IMR-90 (cell line): ENCODE results near the gene HLA-DPA1. TPM values are rescaled to one million over a fixed set of nuclear protein-coding genes. Genes with fewer than 3 reads are reported as not detected.

Experiments used
- ATAC-seq: fragments of 200-7000 bp; cut with Tn5 transposase; 2 replicates; pipeline ENCODE4 v1.9.1; 2020; ENCODE audit warnings: low read depth, mild to moderate bottlenecking, moderate library complexity
- BruUV-seq: library from RNA; stranded (reverse); fragments of 400-500 nt; replicated peaks from 2 replicates; lab custom pipeline; 2021; lab: Mats Ljungman, UMichigan
- CTCF ChIA-PET: fragments of 300-600 bp; formaldehyde crosslinking; extraction: SDS; loops from one replicate; lab custom pipeline; 2021; ENCODE audit warnings: antibody characterized with exemption; lab: Yijun Ruan, JAX
- POLR2A ChIA-PET: fragments of 300-600 bp; sonication (Branson Sonifier 250); formaldehyde crosslinking; loops from one replicate; lab custom pipeline; 2022; ENCODE audit warnings: antibody characterized with exemption; ENCODE audit not compliant: unreplicated experiment; lab: Charles Lee
- DNase-seq: peaks from one replicate; pipeline ENCODE4 v3.0.0; 2013
- H2AFZ ChIP-seq: replicated peaks from 2 replicates; pipeline ENCODE3; 2013; ENCODE audit warnings: low read length, mild to moderate bottlenecking; ENCODE audit not compliant: poor library complexity
- H2AK5ac ChIP-seq: 2 replicates; pipeline ENCODE4 v1.6.1; 2013; ENCODE audit warnings: low read depth, low read length, inconsistent platforms
- H2AK9ac ChIP-seq: replicated peaks from 2 replicates; pipeline ENCODE3; 2013; ENCODE audit warnings: mild to moderate bottlenecking, low read depth, low read length, moderate library complexity; ENCODE audit not compliant: poor library complexity
- H2BK120ac ChIP-seq: 2 replicates; pipeline ENCODE4 v1.6.1; 2013; ENCODE audit warnings: low read depth, low read length, inconsistent platforms
- H2BK15ac ChIP-seq: 3 replicates; pipeline ENCODE4 v1.6.1; 2013; ENCODE audit warnings: low read depth, low read length, inconsistent platforms
- H2BK20ac ChIP-seq: 2 replicates; pipeline ENCODE4 v1.6.1; 2013; ENCODE audit warnings: low read depth, mild to moderate bottlenecking, inconsistent platforms, low read length, moderate library complexity
- H2BK5ac ChIP-seq: 2 replicates; pipeline ENCODE4 v1.6.1; 2013; ENCODE audit warnings: mild to moderate bottlenecking, low read depth, low read length, inconsistent platforms; ENCODE audit not compliant: poor library complexity, severe bottlenecking
- H3K14ac ChIP-seq: replicated peaks from 2 replicates; pipeline ENCODE4 v1.6.1; 2013; ENCODE audit warnings: low read depth, low read length, inconsistent platforms
- H3K18ac ChIP-seq: 2 replicates; pipeline ENCODE4 v1.6.1; 2013; ENCODE audit warnings: low read depth, low read length, control low read depth
- H3K23ac ChIP-seq: 2 replicates; pipeline ENCODE4 v1.6.1; 2013; ENCODE audit warnings: low read depth, low read length, inconsistent platforms
- H3K27ac ChIP-seq: 2 replicates; pipeline ENCODE4 v1.5.1; 2013; ENCODE audit warnings: mild to moderate bottlenecking, control low read depth, low read length; ENCODE audit not compliant: insufficient read depth
- H3K27me3 ChIP-seq: 2 replicates; pipeline ENCODE4 v1.6.1; 2013; ENCODE audit warnings: low read length; ENCODE audit not compliant: control insufficient read depth, insufficient read depth
- H3K36me3 ChIP-seq: 2 replicates; pipeline ENCODE4 v1.6.1; 2013; ENCODE audit warnings: low read length, mixed read lengths; ENCODE audit not compliant: control insufficient read depth, insufficient read depth
- H3K4ac ChIP-seq: 2 replicates; pipeline ENCODE4 v1.6.1; 2013; ENCODE audit warnings: low read depth, low read length, inconsistent platforms
- H3K4me1 ChIP-seq: 2 replicates; pipeline ENCODE4 v1.6.1; 2013; ENCODE audit warnings: low read length, mixed read lengths; ENCODE audit not compliant: control insufficient read depth, insufficient read depth
- H3K4me2 ChIP-seq: 2 replicates; pipeline ENCODE4 v1.6.1; 2013; ENCODE audit warnings: low read depth, mild to moderate bottlenecking, control low read depth, low read length, moderate library complexity
- H3K4me3 ChIP-seq: 2 replicates; pipeline ENCODE4 v1.5.1; 2013; ENCODE audit warnings: low read depth, mild to moderate bottlenecking, control low read depth, low read length, moderate library complexity; ENCODE audit not compliant: insufficient read depth
- H3K56ac ChIP-seq: 2 replicates; pipeline ENCODE4 v1.6.1; 2013; ENCODE audit warnings: low read length, inconsistent platforms; ENCODE audit not compliant: insufficient read depth; ENCODE audit errors: extremely low read depth
- H3K79me1 ChIP-seq, 2 experiments: 2 replicates each; pipeline ENCODE4 v1.6.1; 2013; ENCODE audit warnings: low read length in 2 of 2, inconsistent platforms in 1 of 2, low read depth in 1 of 2
- H3K9ac ChIP-seq: 2 replicates; pipeline ENCODE4 v1.6.1; 2013; ENCODE audit warnings: low read depth, low read length, control low read depth
- H3K9me1 ChIP-seq: 2 replicates; pipeline ENCODE4 v1.6.1; 2013; ENCODE audit warnings: low read length, inconsistent platforms; ENCODE audit not compliant: insufficient read depth
- H3K9me3 ChIP-seq: 2 replicates; pipeline ENCODE4 v1.6.1; 2013; ENCODE audit warnings: low read length; ENCODE audit not compliant: control insufficient read depth, insufficient read depth
- H4K20me1 ChIP-seq: 2 replicates; pipeline ENCODE4 v1.6.1; 2013; ENCODE audit warnings: low read length, inconsistent platforms; ENCODE audit not compliant: insufficient read depth
- H4K5ac ChIP-seq: 2 replicates; pipeline ENCODE4 v1.6.1; 2013; ENCODE audit warnings: mild to moderate bottlenecking, low read depth, low read length, control low read depth
- H4K8ac ChIP-seq, 2 experiments: 2 replicates each; pipeline ENCODE4 v1.6.1; 2013; ENCODE audit warnings: low read depth in 2 of 2, low read length in 2 of 2, control low read depth in 1 of 2, inconsistent platforms in 1 of 2
- H4K91ac ChIP-seq: 2 replicates; pipeline ENCODE4 v1.6.1; 2013; ENCODE audit warnings: low read depth, low read length, inconsistent platforms; ENCODE audit not compliant: insufficient read depth
- BHLHE40 ChIP-seq: fragments of 150-350 bp; IDR thresholded peaks from 2 replicates; pipeline ENCODE4 v1.6.1; 2016; ENCODE audit warnings: mild to moderate bottlenecking, low read depth, low read length
- CTCF ChIP-seq: conservative IDR thresholded peaks from 2 replicates; pipeline ENCODE4 v1.5.1; 2012; ENCODE audit warnings: mild to moderate bottlenecking, low read depth, low read length, improper control_type of control experiment
- NFE2L2 ChIP-seq: fragments of 150-350 bp; IDR thresholded peaks from 2 replicates; pipeline ENCODE4 v1.6.1; 2016; ENCODE audit warnings: low read depth, mild to moderate bottlenecking, low read length
- POLR2A ChIP-seq: IDR thresholded peaks from 2 replicates; pipeline ENCODE4 v1.6.1; 2012; ENCODE audit warnings: mild to moderate bottlenecking, low read depth, low read length
- SMC3 ChIP-seq: fragments of 150-350 bp; IDR thresholded peaks from 2 replicates; pipeline ENCODE4 v1.6.1; 2016; ENCODE audit warnings: low read depth, mild to moderate bottlenecking, antibody characterized with exemption, low read length, moderate library complexity
- WGBS, 2 experiments: methylation state at CpG; one replicate each; pipeline versions ENCODE4 v1.1.5 to v1.1.7; 2013; ENCODE audit warnings: missing lambda C conversion rate in 2 of 2; ENCODE audit not compliant: insufficient read length in 1 of 2; ENCODE audit errors: extremely low coverage in 2 of 2; 5-methylcytosine and 5-hydroxymethylcytosine counted together
- dilution Hi-C: fragments of 300-500 bp; cut with HindIII; formaldehyde crosslinking; loops from one replicate; pipeline ENCODE4 v1.14.3; 2018; ENCODE audit warnings: low sequenced_read_pairs; ENCODE audit not compliant: unreplicated experiment
- in situ Hi-C: fragments of 300-500 bp; cut with MboI; formaldehyde crosslinking; loops from 3 replicates; pipeline ENCODE4 v1.14.3; 2019; ENCODE audit warnings: low sequenced_read_pairs, inconsistent platforms, mixed read lengths
- intact Hi-C: fragments of 100-400 bp; cut with micrococcal nuclease; formaldehyde crosslinking; loops from 2 replicates; pipeline ENCODE4 v1.10.0; 2022
- polyA plus RNA-seq, 3 experiments: library from polyadenylated mRNA; depleted of rRNA; stranded (reverse); fragments of >200 nt; gene quantifications; 2 replicates each; pipeline ENCODE4 v1.2.3, GENCODE V29; 2012; ENCODE audit warnings: low replicate concordance in 1 of 3
- total RNA-seq: library from RNA; depleted of rRNA; stranded (reverse); fragments of >200 nt; gene quantifications from 2 replicates; pipeline ENCODE4 v1.2.3, GENCODE V29; 2012
- TF ChIP-seq, protein P1 (sequence below): fragments of 150-350 bp; IDR thresholded peaks from 2 replicates; pipeline ENCODE4 v1.6.1; 2017; ENCODE audit warnings: mild to moderate bottlenecking, antibody characterized with exemption, low read length, low read depth
- TF ChIP-seq, protein P2 (sequence below): fragments of 150-350 bp; IDR thresholded peaks from 2 replicates; pipeline ENCODE4 v1.6.1; 2016; ENCODE audit warnings: low read depth, mild to moderate bottlenecking, low read length, moderate library complexity, borderline replicate concordance

Gene HLA-DPA1
- total and polyA plus RNA-seq, 2 of the 4 experiments (the other 2 are of a cell fraction), result not detected

GRCh38 chr6:33103776-33104175 lies 30.3 kb upstream of the HLA-DPA1 start:
- no peak overlapping the region for H2AK5ac ChIP-seq
- H2BK15ac ChIP-seq, result no peak overlapping the region
- no peaks in the 10 kb centered on the region for H3K9me1 ChIP-seq
- no peak overlapping the region for H3K4ac ChIP-seq
- TF ChIP-seq CTCF (no peak), SMC3 (no peak), BHLHE40 (no peak), POLR2A (no peak), NFE2L2 (no peak)
- TF ChIP-seq, protein P1, sequence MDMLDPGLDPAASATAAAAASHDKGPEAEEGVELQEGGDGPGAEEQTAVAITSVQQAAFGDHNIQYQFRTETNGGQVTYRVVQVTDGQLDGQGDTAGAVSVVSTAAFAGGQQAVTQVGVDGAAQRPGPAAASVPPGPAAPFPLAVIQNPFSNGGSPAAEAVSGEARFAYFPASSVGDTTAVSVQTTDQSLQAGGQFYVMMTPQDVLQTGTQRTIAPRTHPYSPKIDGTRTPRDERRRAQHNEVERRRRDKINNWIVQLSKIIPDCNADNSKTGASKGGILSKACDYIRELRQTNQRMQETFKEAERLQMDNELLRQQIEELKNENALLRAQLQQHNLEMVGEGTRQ, result no peak
- TF ChIP-seq, protein P2, sequence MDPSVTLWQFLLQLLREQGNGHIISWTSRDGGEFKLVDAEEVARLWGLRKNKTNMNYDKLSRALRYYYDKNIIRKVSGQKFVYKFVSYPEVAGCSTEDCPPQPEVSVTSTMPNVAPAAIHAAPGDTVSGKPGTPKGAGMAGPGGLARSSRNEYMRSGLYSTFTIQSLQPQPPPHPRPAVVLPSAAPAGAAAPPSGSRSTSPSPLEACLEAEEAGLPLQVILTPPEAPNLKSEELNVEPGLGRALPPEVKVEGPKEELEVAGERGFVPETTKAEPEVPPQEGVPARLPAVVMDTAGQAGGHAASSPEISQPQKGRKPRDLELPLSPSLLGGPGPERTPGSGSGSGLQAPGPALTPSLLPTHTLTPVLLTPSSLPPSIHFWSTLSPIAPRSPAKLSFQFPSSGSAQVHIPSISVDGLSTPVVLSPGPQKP, result no peak
- BruUV-seq, result no TSS peak
- no peak overlapping the region for H2AK9ac ChIP-seq
- ATAC-seq, result no peak
- no peaks in the 10 kb centered on the region for H3K4me1 ChIP-seq
- H4K8ac ChIP-seq, result no peak overlapping the region
- peaks cover 4% of the 10 kb centered on the region; the same call in 1 of the 2 replicates for H3K9me3 ChIP-seq
- DNase-seq, result no peak
- H3K14ac ChIP-seq, result no peak overlapping the region
- no peak overlapping the region for H3K9ac ChIP-seq
- in situ Hi-C loops (no loop called here), intact Hi-C loops (no loop called here), dilution Hi-C loops (no loop called here)
- H3K27me3 ChIP-seq, result peaks cover 16% of the 10 kb centered on the region
- no peak overlapping the region for H3K27ac ChIP-seq
- no peak overlapping the region for H4K5ac ChIP-seq
- H2BK120ac ChIP-seq, result no peak overlapping the region
- H3K23ac ChIP-seq, result no peak overlapping the region
- CTCF ChIA-PET, result no interaction called here
- H2BK20ac ChIP-seq, result no peak overlapping the region
- H4K20me1 ChIP-seq, result no peaks in the 10 kb centered on the region
- no peak overlapping the region for H4K91ac ChIP-seq
- no peak overlapping the region for H3K4me3 ChIP-seq
- 33% methylated on average over 1 of the region's 3 CpGs; no CpG with 5 or more reads in 1 of the 2 experiments for WGBS, 2 experiments
- no peak overlapping the region for H3K4me2 ChIP-seq
- no peak overlapping the region for H2BK5ac ChIP-seq
- H3K36me3 ChIP-seq, result no peaks in the 10 kb centered on the region
- H2AFZ ChIP-seq, result no peak overlapping the region
- POLR2A ChIA-PET, result no interaction called here
- no peak overlapping the region for H3K18ac ChIP-seq
- no peaks in the 10 kb centered on the region for H3K79me1 ChIP-seq
- H3K56ac ChIP-seq, result no peak overlapping the region
